WERI-Rb-1 (cell line): ENCODE data around the gene CTDNEP1.

Experiments
- DNase-seq: peaks from one replicate; pipeline ENCODE4 v3.0.0-alpha.2; 2020
- H3K27ac ChIP-seq: fragments of 250-450 bp; sonication (Bioruptor Pico); 2 replicates; pipeline ENCODE4 v1.5.1; 2020; ENCODE audit warnings: mild to moderate bottlenecking, moderate library complexity
- H3K27me3 ChIP-seq: fragments of 250-450 bp; sonication (Bioruptor Pico); 2 replicates; pipeline ENCODE4 v1.5.1; 2021; ENCODE audit warnings: mild to moderate bottlenecking, low read depth, moderate library complexity; ENCODE audit not compliant: insufficient read depth, severe bottlenecking
- H3K36me3 ChIP-seq: fragments of 250-450 bp; sonication (Bioruptor Pico); 2 replicates; pipeline ENCODE4 v1.5.1; 2020; ENCODE audit warnings: mild to moderate bottlenecking, moderate library complexity
- H3K4me3 ChIP-seq: 2 replicates; pipeline ENCODE4 v1.5.1; 2011; ENCODE audit warnings: low read depth, mild to moderate bottlenecking, control low read depth, low read length
- H3K9me3 ChIP-seq: fragments of 250-450 bp; sonication (Bioruptor Pico); 2 replicates; pipeline ENCODE4 v1.5.1; 2021; ENCODE audit warnings: mild to moderate bottlenecking, moderate library complexity; ENCODE audit not compliant: severe bottlenecking
- CTCF ChIP-seq: IDR thresholded peaks from 2 replicates; pipeline ENCODE4 v1.5.1; 2011; ENCODE audit warnings: low read depth, mild to moderate bottlenecking, control low read depth, inconsistent platforms, low read length

The CTDNEP1 gene

GRCh38 chr17:7195971-7196370 is 55.6 kb downstream of the CTDNEP1 start:
- DNase-seq = no peak
- H3K36me3 ChIP-seq = peaks cover 95% of the 10 kb centered on the region
- peak overlapping the region; percentile 28; the same call in 1 of the 2 replicates for H3K27ac ChIP-seq
- TF ChIP-seq CTCF = no peak
- H3K4me3 ChIP-seq = no peak overlapping the region
- no peaks in the 10 kb centered on the region for H3K27me3 ChIP-seq
- no peaks in the 10 kb centered on the region for H3K9me3 ChIP-seq
